Ectodermal cell (in vitro differentiated cells): ENCODE measurements around the gene PXDN.

Source experiments
- H3K27ac ChIP-seq: 2 replicates; pipeline ENCODE4 v1.7.0; 2013; ENCODE audit warnings: mild to moderate bottlenecking, low read depth, low read length; ENCODE audit not compliant: insufficient read depth, poor library complexity, severe bottlenecking
- H3K27me3 ChIP-seq: 2 replicates; pipeline ENCODE4 v1.7.0; 2013; ENCODE audit warnings: mild to moderate bottlenecking, low read length; ENCODE audit not compliant: insufficient read depth, control insufficient read depth, poor library complexity, severe bottlenecking
- H3K36me3 ChIP-seq: one replicate; pipeline ENCODE4 v1.7.0; 2013; ENCODE audit warnings: low read length; ENCODE audit not compliant: control insufficient read depth, insufficient read depth
- H3K4me1 ChIP-seq: one replicate; pipeline ENCODE4 v1.7.0; 2013; ENCODE audit warnings: low read length; ENCODE audit not compliant: control insufficient read depth, insufficient read depth
- H3K4me3 ChIP-seq: 2 replicates; pipeline ENCODE4 v1.7.0; 2013; ENCODE audit warnings: low read depth, low read length, control low read depth; ENCODE audit not compliant: insufficient read depth
- H3K9me3 ChIP-seq: 2 replicates; pipeline ENCODE4 v1.7.0; 2013; ENCODE audit warnings: mild to moderate bottlenecking, low read length, moderate library complexity; ENCODE audit not compliant: control insufficient read depth
- WGBS, 2 experiments: methylation state at CpG; one replicate each; pipeline ENCODE4 v1.1.7; 2013; ENCODE audit warnings: missing lambda C conversion rate in 2 of 2; 5-methylcytosine and 5-hydroxymethylcytosine counted together

PXDN gene

DNA sequence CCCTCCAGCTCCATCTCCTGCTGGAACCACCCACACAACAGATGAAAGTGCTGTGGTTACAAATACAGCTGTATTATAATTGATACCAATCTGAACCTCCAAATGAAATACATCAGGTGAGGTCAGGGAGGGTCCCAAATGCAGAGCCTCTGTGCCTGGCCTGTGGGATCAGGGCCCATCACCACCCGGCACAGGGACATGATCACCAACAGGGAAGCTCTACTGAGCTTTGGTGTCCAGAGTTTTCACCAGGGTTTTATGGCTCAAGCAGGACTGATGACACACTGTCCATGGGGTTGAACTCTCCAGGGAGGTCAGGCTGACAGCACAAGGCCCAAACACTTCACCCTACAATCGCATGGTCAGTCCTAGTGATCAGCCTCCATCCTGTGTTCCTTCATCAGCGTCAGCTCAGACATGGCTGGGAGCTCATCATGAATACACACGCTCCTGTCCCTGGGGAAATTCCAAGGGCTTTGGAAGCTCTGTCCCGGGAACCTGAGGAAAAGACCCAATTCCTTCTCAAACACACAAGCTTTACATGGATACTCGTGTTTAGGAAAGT is 3.9 kb upstream of the PXDN start:
- Histone ChIP-seq H3K27me3 (peaks cover 31% of the 10 kb centered on the region), H3K4me1 (no peaks in the 10 kb centered on the region), H3K4me3 (no peak overlapping the region), H3K36me3 (no peaks in the 10 kb centered on the region), H3K9me3 (no peaks in the 10 kb centered on the region), H3K27ac (no peak overlapping the region)
- WGBS, 2 experiments, result 87 to 92% methylated on average over 6 of the region's 6 CpGs

DNA sequence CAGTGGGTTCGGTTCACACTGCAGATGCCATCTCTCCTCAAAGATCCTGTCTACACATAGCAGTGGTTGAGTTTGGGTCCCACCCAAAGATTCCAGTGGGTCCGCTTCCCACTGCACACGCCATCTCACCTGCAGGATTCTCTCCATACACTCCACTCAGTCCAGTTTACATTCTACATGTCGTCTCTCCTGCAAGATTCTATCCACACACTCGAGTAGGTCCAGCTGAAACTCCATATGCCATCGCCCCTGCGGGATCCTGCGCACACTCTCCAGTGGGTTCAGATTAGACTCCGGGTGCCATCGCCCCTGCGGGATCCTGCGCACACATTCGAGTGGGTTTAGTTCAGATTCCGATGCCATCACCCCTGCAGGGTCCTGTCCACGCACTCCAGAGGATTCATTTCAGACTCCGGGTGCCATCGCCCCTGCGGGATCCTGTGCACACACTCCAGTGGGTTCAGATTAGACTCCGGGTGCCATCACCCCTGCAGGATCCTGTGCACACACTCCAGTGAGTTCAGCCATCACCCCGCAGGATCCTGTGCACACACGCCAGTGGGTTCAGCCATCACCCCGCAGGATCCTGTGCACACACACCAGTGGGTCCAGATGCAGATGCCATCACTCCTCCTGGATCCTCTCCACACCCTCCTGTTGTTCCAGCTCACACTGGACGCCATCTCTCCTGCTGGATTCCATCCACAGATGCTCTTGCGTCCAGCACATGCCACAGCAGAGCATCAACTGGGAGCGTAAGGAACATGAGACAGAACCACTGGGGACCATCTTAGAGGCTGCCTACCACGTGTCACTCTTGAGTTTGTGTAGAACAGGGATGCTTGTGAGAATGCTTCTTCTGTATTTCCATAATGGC is 3.0 kb upstream of the PXDN start:
- peaks cover 36% of the 10 kb centered on the region for H3K27me3 ChIP-seq
- peaks cover 4% of the 10 kb centered on the region for H3K4me1 ChIP-seq
- no peaks in the 10 kb centered on the region for H3K36me3 ChIP-seq
- 91 to 93% methylated on average over 26 of the region's 26 CpGs for WGBS, 2 experiments
- no peaks in the 10 kb centered on the region for H3K9me3 ChIP-seq
- no peak overlapping the region for H3K27ac ChIP-seq
- H3K4me3 ChIP-seq, result no peak overlapping the region

DNA sequence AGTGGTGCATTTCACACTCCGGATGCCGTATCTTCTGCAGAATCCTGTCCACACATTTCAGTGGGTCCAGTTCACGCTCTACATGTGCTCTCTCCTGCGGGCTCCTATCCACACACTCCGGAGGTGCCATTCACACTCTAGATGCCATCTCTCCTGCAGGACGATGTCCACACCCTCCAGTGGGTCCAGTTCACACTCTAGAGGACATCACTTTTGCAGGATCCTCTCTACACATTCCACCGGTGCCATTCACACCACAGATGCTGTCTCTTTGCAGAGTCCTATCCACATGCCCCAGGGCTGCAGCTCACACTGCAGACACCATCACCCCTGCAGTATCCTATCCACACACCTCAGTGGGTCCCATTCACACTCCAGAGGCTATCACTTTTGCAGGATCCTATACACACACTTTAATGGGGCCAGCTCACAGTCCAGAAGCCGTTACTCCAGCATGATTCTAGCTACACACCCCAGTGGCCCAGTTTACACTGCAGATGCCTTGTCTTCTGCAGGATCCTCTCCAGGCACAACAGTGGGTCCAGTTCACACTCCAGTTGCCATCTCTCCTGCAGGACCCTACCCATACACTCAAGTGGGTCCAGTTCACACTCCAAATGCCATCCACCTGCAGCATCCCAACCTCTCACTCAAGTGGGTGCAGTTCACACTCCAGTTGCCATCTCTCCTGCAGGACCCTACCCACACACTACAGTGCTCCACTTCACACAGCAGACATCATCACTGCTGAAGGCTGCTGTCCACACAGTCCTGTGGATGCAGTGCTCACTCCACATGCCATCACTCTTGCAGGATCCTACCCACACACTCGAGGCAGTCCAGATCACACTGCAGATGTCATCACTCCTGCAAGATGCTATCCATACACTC is 2.1 kb upstream of the PXDN start:
- WGBS, 2 experiments, result 94% methylated on average over 9 of the region's 9 CpGs

DNA sequence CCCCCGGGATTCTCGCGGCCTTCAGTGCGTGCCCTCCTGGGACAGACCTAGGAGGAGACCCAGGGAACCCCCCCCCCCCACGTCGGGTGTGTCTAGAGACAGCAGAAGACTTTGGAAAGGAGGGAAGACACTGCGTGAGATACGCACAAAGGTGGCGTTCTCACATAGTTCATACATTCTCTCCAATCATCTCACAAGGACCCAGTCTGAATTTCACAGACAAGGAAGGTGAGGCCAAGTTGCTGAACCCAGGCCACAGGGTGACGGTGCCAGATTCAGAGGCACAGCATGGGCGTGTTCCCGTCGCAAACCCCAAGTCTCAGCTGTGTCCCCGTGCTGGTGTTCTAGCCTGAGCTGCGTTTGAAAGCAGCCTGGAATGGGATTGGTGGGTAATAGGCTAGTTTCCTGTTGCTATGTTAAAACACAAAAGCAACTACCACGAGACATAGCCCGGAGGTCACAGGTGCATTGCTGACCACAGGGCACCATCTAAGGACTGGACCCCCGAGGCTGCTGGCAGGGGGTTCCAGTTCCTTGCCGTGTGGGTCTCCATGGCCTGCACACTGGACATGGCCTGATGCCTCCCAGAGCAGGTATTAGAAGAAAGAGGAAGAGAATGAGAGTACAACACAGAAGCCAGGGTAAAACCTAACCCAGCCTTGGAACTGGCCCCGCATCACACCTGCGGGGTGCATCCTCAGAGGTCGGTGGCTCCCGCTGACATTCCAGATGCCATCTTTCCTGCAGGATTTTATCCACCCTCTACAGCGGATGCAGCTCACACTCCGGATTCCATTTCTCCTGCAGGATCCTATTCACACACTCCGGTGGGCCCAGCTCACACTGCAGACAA is 1.1 kb upstream of the PXDN start:
- H3K36me3 ChIP-seq, result no peaks in the 10 kb centered on the region
- H3K4me1 ChIP-seq, result peaks cover 13% of the 10 kb centered on the region
- H3K27me3 ChIP-seq, result peaks cover 45% of the 10 kb centered on the region
- no peak overlapping the region for H3K4me3 ChIP-seq
- H3K27ac ChIP-seq, result no peak overlapping the region
- H3K9me3 ChIP-seq, result no peaks in the 10 kb centered on the region
- WGBS, 2 experiments, result 92 to 93% methylated on average over 24 to 25 of the region's 26 CpGs

More for the DNA sequence above, 2.1 kb upstream of the PXDN start:
- Histone ChIP-seq H3K27ac (no peak overlapping the region), H3K9me3 (no peaks in the 10 kb centered on the region), H3K36me3 (no peaks in the 10 kb centered on the region), H3K4me3 (no peak overlapping the region), H3K4me1 (peaks cover 9% of the 10 kb centered on the region), H3K27me3 (peaks cover 45% of the 10 kb centered on the region)

DNA sequence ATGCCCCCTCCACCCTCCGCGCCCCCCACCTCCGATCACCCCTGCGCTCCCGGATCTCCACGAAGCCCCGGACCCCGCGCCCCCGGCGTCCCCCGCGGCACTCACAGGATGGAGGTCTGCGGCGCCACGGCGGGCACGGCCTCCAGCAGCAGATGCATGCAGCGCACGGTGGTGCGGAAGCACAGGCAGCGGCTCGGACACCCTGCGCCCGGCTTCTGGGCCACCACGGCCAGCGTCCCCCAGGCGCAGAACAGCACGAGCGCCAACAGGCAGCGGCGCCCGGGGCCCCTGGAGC is 217 bp downstream of the PXDN start:
- peak overlapping the region; percentile 64 for H3K4me3 ChIP-seq
- H3K27me3 ChIP-seq, result peaks cover 39% of the 10 kb centered on the region
- no peaks in the 10 kb centered on the region for H3K9me3 ChIP-seq
- H3K4me1 ChIP-seq, result peaks cover 13% of the 10 kb centered on the region
- H3K27ac ChIP-seq, result peak overlapping the region; percentile 84
- WGBS, 2 experiments, result 0% methylated on average over 33 of the region's 33 CpGs
- no peaks in the 10 kb centered on the region for H3K36me3 ChIP-seq

DNA sequence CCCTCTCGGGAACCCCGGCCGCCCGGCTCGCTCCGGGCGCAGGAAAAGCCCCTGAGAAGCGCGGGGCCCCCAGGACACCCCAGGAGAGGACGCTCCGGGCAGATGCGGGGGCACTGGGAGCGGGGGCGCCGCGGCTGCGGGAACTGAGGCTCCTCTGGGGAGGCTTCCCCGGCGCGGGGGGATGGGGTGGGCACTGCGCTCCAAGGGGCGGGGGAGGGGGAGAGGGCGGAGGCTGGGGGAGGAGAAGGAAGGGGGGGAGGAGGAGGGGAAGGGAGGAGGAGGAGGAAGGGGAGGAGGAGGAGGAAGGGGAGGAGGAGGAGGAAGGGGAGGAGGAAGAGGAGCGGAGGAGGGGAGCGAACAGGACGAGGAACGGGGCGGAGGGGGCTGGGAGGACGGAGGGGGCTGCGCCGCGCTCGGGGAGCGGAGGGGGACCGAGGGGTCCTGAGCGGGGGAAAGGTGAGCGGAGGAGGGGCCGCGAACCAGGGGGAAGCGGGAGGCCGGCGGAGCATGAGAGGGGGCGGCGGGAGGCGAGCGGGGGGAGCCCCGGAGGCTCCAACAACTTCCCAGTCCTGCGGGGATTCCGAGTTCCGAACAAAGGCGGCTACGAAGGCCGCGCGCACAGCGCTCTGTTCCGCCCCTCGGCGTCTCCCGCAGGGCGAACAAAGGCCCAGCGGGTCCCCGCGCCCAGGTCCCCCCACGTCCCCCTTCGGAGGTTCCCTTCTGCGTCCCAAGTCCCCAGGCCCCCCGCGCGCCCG is 742 bp downstream of the PXDN start:
- Histone ChIP-seq H3K36me3 (no peaks in the 10 kb centered on the region), H3K27me3 (peaks cover 34% of the 10 kb centered on the region), H3K27ac (peak overlapping the region; percentile 84), H3K9me3 (no peaks in the 10 kb centered on the region), H3K4me1 (peaks cover 13% of the 10 kb centered on the region), H3K4me3 (peak overlapping the region; percentile 64)
- 0 to 1% methylated on average over 58 to 64 of the region's 71 CpGs for WGBS, 2 experiments

DNA sequence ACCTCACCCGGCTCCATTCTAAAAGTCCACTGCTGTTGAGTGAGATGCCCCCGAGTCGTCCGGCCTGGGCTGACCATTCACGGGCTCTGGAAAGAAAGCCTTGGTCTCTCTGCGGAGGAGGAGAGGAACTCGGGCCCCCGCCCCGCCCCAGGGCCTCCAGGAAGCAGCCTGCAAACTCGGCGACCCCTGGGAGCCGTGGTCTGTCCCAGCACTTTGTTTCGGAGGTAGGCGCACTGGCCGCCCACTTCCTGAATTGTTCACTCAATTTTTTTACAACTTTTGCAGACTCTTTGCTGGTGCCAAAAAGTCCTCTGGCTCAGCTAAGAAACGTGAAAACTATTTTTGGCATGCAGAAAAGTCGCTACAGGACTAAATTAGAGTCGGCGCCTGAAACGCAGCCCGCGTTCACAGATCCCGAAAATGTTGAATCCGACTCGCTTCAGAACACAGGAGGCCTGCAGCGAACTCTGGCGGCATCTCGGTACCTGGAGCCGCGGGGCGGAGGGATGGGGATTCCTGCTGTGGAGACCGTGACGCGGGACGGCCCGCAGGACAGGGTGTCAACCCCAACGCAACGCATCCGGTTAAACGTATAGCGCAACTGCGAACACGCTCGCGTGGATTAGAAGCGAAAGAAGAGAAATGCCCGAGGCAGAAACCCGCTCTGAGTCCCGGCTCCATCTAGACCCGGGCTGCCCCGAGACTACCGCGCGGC is 1.5 kb downstream of the PXDN start:
- Histone ChIP-seq H3K4me3 (peak overlapping the region; percentile 64), H3K27ac (peak overlapping the region; percentile 69), H3K4me1 (peaks cover 13% of the 10 kb centered on the region), H3K9me3 (no peaks in the 10 kb centered on the region), H3K36me3 (no peaks in the 10 kb centered on the region), H3K27me3 (peaks cover 28% of the 10 kb centered on the region)
- WGBS, 2 experiments, result 1 to 2% methylated on average over 54 of the region's 54 CpGs

DNA sequence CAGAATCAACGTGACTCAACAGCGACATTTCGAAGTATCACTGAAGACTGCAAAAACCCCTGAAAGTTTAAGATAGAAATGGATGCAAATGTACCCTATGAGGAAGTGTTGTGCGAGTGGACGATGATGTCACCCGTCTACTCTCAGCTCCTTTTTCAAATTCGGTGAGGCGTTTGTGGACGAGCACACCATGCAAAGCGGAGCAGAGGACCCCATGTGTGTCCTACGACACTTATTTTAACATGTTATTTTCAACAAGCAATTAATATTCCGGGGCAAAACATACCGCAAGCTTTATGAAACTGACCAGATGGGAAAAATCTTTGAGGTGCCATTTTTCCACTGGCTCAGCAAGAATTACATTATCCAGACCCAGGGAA is 2.0 kb downstream of the PXDN start:
- Histone ChIP-seq H3K27me3 (peaks cover 25% of the 10 kb centered on the region), H3K9me3 (no peaks in the 10 kb centered on the region), H3K4me1 (peaks cover 13% of the 10 kb centered on the region), H3K36me3 (no peaks in the 10 kb centered on the region), H3K4me3 (peak overlapping the region; percentile 64), H3K27ac (peak overlapping the region; percentile 44)
- WGBS, 2 experiments, result 78 to 83% methylated on average over 13 of the region's 13 CpGs

DNA sequence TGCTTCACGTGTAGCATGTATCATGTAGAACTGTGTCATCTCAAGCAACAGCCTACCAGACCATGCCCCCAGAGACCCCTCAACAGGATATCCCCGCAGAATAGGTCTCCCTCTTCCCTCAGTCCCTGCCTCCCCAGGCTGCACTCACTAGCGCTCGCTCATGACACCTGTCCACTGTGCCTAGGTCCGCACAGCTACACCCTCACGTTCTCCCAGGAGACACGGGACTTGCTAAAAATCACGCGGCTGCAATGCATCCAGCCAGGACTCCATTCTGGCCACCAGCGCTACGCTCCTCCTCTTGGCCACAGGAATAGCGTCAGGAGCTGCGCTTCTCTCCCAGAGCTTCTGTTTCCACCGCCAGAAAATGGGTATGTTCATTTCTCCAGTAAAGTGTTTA is 2.5 kb downstream of the PXDN start:
- H3K4me3 ChIP-seq, result no peak overlapping the region
- H3K36me3 ChIP-seq, result no peaks in the 10 kb centered on the region
- H3K27ac ChIP-seq, result no peak overlapping the region
- no peaks in the 10 kb centered on the region for H3K9me3 ChIP-seq
- H3K4me1 ChIP-seq, result peaks cover 13% of the 10 kb centered on the region
- 90 to 92% methylated on average over 14 of the region's 14 CpGs for WGBS, 2 experiments
- peaks cover 25% of the 10 kb centered on the region for H3K27me3 ChIP-seq
